Measurements from ENCODE around the gene KLHL30. TPM values are rescaled to one million over a fixed set of nuclear protein-coding genes. Genes with fewer than 3 reads are reported as not detected.

KLHL30 gene
- total RNA-seq, 1 donor from 2014 or later: 0.26 TPM

GRCh38 chr2:238160206-238161129 is 22.0 kb downstream of the KLHL30 start:
- Histone ChIP-seq H3K27me3 (ENCODE audit: control insufficient read depth, insufficient read depth, low read length) (no peaks in the 10 kb centered on the region), H3K4me3 (ENCODE audit: low read depth, low read length) (no peak overlapping the region), H3K36me3 (ENCODE audit: control insufficient read depth, insufficient read depth, low read length) (no peaks in the 10 kb centered on the region)
- peak; percentile 29 for TF ChIP-seq CTCF (IDR thresholded peaks at IDR 0.05; ENCODE audit: insufficient read depth, low read length, severe bottlenecking)
- DNase-seq (ENCODE audit: low read depth) (no peak), FAIRE-seq (peak; percentile 13)

GRCh38 chr2:238161291-238162051 is 23.0 kb downstream of the KLHL30 start:
- H3K4me3 ChIP-seq (ENCODE audit: low read depth, low read length): no peak overlapping the region
- TF ChIP-seq CTCF (IDR thresholded peaks at IDR 0.05; ENCODE audit: insufficient read depth, low read length, severe bottlenecking): no peak
- DNase-seq (ENCODE audit: low read depth) (no peak), FAIRE-seq (no peak)
- H3K27me3 ChIP-seq (ENCODE audit: control insufficient read depth, insufficient read depth, low read length): no peaks in the 10 kb centered on the region
- H3K36me3 ChIP-seq (ENCODE audit: control insufficient read depth, insufficient read depth, low read length): no peaks in the 10 kb centered on the region

GRCh38 chr2:238162251-238162845 is 23.9 kb downstream of the KLHL30 start:
- no peaks in the 10 kb centered on the region for H3K27me3 ChIP-seq (ENCODE audit: control insufficient read depth, insufficient read depth, low read length)

GRCh38 chr2:238162846-238163441 is 24.5 kb downstream of the KLHL30 start:
- FAIRE-seq: no peak
- Histone ChIP-seq H3K4me3 (ENCODE audit: low read depth, low read length) (peak overlapping the region; percentile 32), H3K36me3 (ENCODE audit: control insufficient read depth, insufficient read depth, low read length) (peaks cover 5% of the 10 kb centered on the region), H3K27me3 (ENCODE audit: control insufficient read depth, insufficient read depth, low read length) (no peaks in the 10 kb centered on the region)
- no peak for DNase-seq (ENCODE audit: low read depth)
- no peak for TF ChIP-seq CTCF (IDR thresholded peaks at IDR 0.05; ENCODE audit: insufficient read depth, low read length, severe bottlenecking)

More at GRCh38 chr2:238162251-238162845, 23.9 kb downstream of the KLHL30 start:
- H3K36me3 ChIP-seq (ENCODE audit: control insufficient read depth, insufficient read depth, low read length): peaks cover under 1% of the 10 kb centered on the region
- no peak for DNase-seq (ENCODE audit: low read depth)
- no peak for TF ChIP-seq CTCF (IDR thresholded peaks at IDR 0.05; ENCODE audit: insufficient read depth, low read length, severe bottlenecking)
- FAIRE-seq: no peak
- H3K4me3 ChIP-seq (ENCODE audit: low read depth, low read length): no peak overlapping the region

- no peaks in the 10 kb centered on the region for H3K27me3 ChIP-seq (ENCODE audit: control insufficient read depth, insufficient read depth, low read length)
Observed at GRCh38 chr2:238163481-238164198, 25.2 kb downstream of the KLHL30 start.

More at GRCh38 chr2:238163481-238164198, 25.2 kb downstream of the KLHL30 start:
- DNase-seq (ENCODE audit: low read depth): no peak
- no peak for TF ChIP-seq CTCF (IDR thresholded peaks at IDR 0.05; ENCODE audit: insufficient read depth, low read length, severe bottlenecking)
- FAIRE-seq: no peak
- H3K4me3 ChIP-seq (ENCODE audit: low read depth, low read length): peak overlapping the region; percentile 32
- peaks cover 9% of the 10 kb centered on the region for H3K36me3 ChIP-seq (ENCODE audit: control insufficient read depth, insufficient read depth, low read length)
